SK-N-SH (cell line): ENCODE data around the gene DMD. TPM values are rescaled to one million over a fixed set of nuclear protein-coding genes. Genes with fewer than 3 reads are reported as not detected.

Experiments used
- CTCF ChIA-PET: fragments of 300-600, 350-600 bp; formaldehyde crosslinking; extraction: SDS; loops from one replicate; lab custom pipeline; 2021; lab: Yijun Ruan, JAX
- POLR2A ChIA-PET: fragments of 350-600 bp; sonication (Branson Sonifier 250); formaldehyde crosslinking; extraction: SDS; loops from one replicate; lab custom pipeline; 2020; ENCODE audit warnings: antibody characterized with exemption, inconsistent platforms; lab: Yijun Ruan, JAX
- DNase-seq: peaks from one replicate; pipeline ENCODE4 v3.0.0; 2012
- H2AFZ ChIP-seq: fragments of 200-600 bp; sonication (generic); 2 replicates; pipeline ENCODE4 v1.8.1; 2016; ENCODE audit warnings: antibody characterized with exemption, mild to moderate bottlenecking, low read depth
- H3F3A ChIP-seq: fragments of 200-600 bp; sonication (generic); replicated peaks from 2 replicates; pipeline ENCODE3; 2016; ENCODE audit warnings: antibody characterized with exemption, mild to moderate bottlenecking; ENCODE audit not compliant: insufficient read depth
- H3K27ac ChIP-seq, 2 experiments: fragments of 200-500 bp in 1 of 2; fragments of 200-600 bp in 1 of 2; sonication (Bioruptor generic) in 1 of 2; sonication (generic), shearing (Covaris generic) in 1 of 2; 2 replicates each; pipeline versions ENCODE4 v1.5.1 to v1.6.1; 2014 to 2016; ENCODE audit warnings: low read depth in 2 of 2, inconsistent platforms in 1 of 2, low read length in 1 of 2, mild to moderate bottlenecking in 1 of 2, mixed read lengths in 1 of 2
- H3K27me3 ChIP-seq: fragments of 200-600 bp; sonication (generic), shearing (Covaris generic); 2 replicates; pipeline ENCODE4 v1.6.1; 2016; ENCODE audit warnings: mixed run types; ENCODE audit not compliant: insufficient read depth
- H3K36me3 ChIP-seq, 2 experiments: fragments of 200-500 bp in 1 of 2; fragments of 200-600 bp in 1 of 2; sonication (Bioruptor generic) in 1 of 2; sonication (generic) in 1 of 2; replicated peaks in 1 of 2; 2 replicates each; pipeline versions ENCODE3 to v1.5.1; 2014 to 2016; ENCODE audit warnings: low read length in 1 of 2, mild to moderate bottlenecking in 1 of 2; ENCODE audit not compliant: insufficient read depth in 2 of 2, control insufficient read depth in 1 of 2
- H3K4me1 ChIP-seq, 2 experiments: fragments of 200-500 bp in 1 of 2; fragments of 200-600 bp in 1 of 2; sonication (Bioruptor generic) in 1 of 2; sonication (generic), shearing (Covaris generic) in 1 of 2; 2 replicates each; pipeline versions ENCODE4 v1.5.1 to v1.6.1; 2014 to 2016; ENCODE audit warnings: low read depth in 1 of 2, low read length in 1 of 2, mixed run types in 1 of 2; ENCODE audit not compliant: insufficient read depth in 2 of 2, control insufficient read depth in 1 of 2
- H3K4me2 ChIP-seq: fragments of 200-600 bp; sonication (generic), shearing (Covaris generic); 2 replicates; pipeline ENCODE4 v1.6.1; 2017; ENCODE audit warnings: mixed run types
- H3K4me3 ChIP-seq, 2 experiments: fragments of 200-500 bp in 1 of 2; fragments of 200-600 bp in 1 of 2; sonication (Bioruptor generic) in 1 of 2; sonication (generic), shearing (Covaris generic) in 1 of 2; 2 replicates each; pipeline versions ENCODE4 v1.5.1 to v1.8.1; 2014 to 2016; ENCODE audit warnings: low read depth in 2 of 2, inconsistent platforms in 1 of 2, low read length in 1 of 2, mild to moderate bottlenecking in 1 of 2, mixed read lengths in 1 of 2, moderate library complexity in 1 of 2
- H3K79me2 ChIP-seq: fragments of 200-600 bp; sonication (generic); 2 replicates; pipeline ENCODE4 v1.8.1; 2017; ENCODE audit warnings: mild to moderate bottlenecking; ENCODE audit not compliant: insufficient read depth
- H3K9ac ChIP-seq: fragments of 200-600 bp; sonication (generic); 2 replicates; pipeline ENCODE4 v1.6.1; 2017; ENCODE audit warnings: mixed run types
- H3K9me2 ChIP-seq: fragments of 200-600 bp; sonication (generic); 2 replicates; pipeline ENCODE4 v1.6.1; 2017; ENCODE audit warnings: mixed run types
- H3K9me3 ChIP-seq: fragments of 200-600 bp; sonication (generic); 2 replicates; pipeline ENCODE4 v1.6.1; 2017; ENCODE audit warnings: mixed run types, mild to moderate bottlenecking, moderate library complexity
- H4K20me1 ChIP-seq: fragments of 200-600 bp; sonication (generic); 2 replicates; pipeline ENCODE4 v1.6.1; 2017; ENCODE audit warnings: mild to moderate bottlenecking, mixed run types; ENCODE audit not compliant: insufficient read depth
- CHD2 ChIP-seq: fragments of 150-350 bp; IDR thresholded peaks from 2 replicates; pipeline ENCODE4 v1.6.1; 2018; ENCODE audit warnings: low read length; ENCODE audit not compliant: partially characterized antibody
- EP300 ChIP-seq, 2 experiments: IDR thresholded peaks; 2 replicates each; pipeline versions ENCODE4 v1.4.0 to v1.6.1; 2012; ENCODE audit warnings: borderline replicate concordance in 1 of 2, low read depth in 1 of 2, low read length in 1 of 2
- FOSL2 ChIP-seq: IDR thresholded peaks from 2 replicates; pipeline ENCODE4 v1.4.0; 2012; ENCODE audit warnings: low read depth, mild to moderate bottlenecking, moderate library complexity, borderline replicate concordance
- JUND ChIP-seq: IDR thresholded peaks from 2 replicates; pipeline ENCODE4 v1.4.0; 2012
- NFIC ChIP-seq: IDR thresholded peaks from 2 replicates; pipeline ENCODE4 v1.4.0; 2012; ENCODE audit warnings: borderline replicate concordance
- POLR2AphosphoS5 ChIP-seq: IDR thresholded peaks from 2 replicates; pipeline ENCODE4 v1.6.1; 2012; ENCODE audit warnings: low read depth, low read length
- RAD21 ChIP-seq: IDR thresholded peaks from 2 replicates; pipeline ENCODE4 v1.6.1; 2012; ENCODE audit warnings: mild to moderate bottlenecking, low read length
- RFX5 ChIP-seq: IDR thresholded peaks from 2 replicates; pipeline ENCODE4 v1.6.1; 2012; ENCODE audit warnings: mild to moderate bottlenecking, improper control_type of control experiment, low read length
- SIN3A ChIP-seq: IDR thresholded peaks from 2 replicates; pipeline ENCODE4 v1.6.1; 2012; ENCODE audit warnings: low read depth, mild to moderate bottlenecking, low read length, moderate library complexity, borderline replicate concordance
- TAF1 ChIP-seq: IDR thresholded peaks from 2 replicates; pipeline ENCODE4 v1.6.1; 2012; ENCODE audit warnings: low read depth, mild to moderate bottlenecking, low read length, moderate library complexity, borderline replicate concordance
- TCF12 ChIP-seq: IDR thresholded peaks from 2 replicates; pipeline ENCODE4 v1.4.0; 2012
- WGBS: methylation state at CpG from one replicate; pipeline ENCODE4 v1.1.6; 2017; ENCODE audit warnings: low lambda C conversion rate; 5-methylcytosine and 5-hydroxymethylcytosine counted together
- polyA plus RNA-seq, 3 experiments: library from polyadenylated mRNA; depleted of rRNA; stranded (reverse); fragments of >200 nt; gene quantifications; 2 replicates each; pipeline ENCODE4 v1.2.3, GENCODE V29; 2012
- TF ChIP-seq, protein P1 (sequence below): IDR thresholded peaks from 2 replicates; pipeline ENCODE4 v1.4.0; 2012; ENCODE audit warnings: low read depth, borderline replicate concordance
- TF ChIP-seq, protein P2 (sequence below): IDR thresholded peaks from 2 replicates; pipeline ENCODE4 v1.4.0; 2012; ENCODE audit warnings: low read depth
- TF ChIP-seq, protein P3 (sequence below): fragments of 150-350 bp; IDR thresholded peaks from 2 replicates; pipeline ENCODE4 v1.6.1; 2016; ENCODE audit warnings: mild to moderate bottlenecking, low read depth, low read length
- TF ChIP-seq, protein P4 (sequence below): fragments of 200-600 bp; sonication (generic); IDR thresholded peaks from 2 replicates; pipeline ENCODE4 v1.6.1; 2017; ENCODE audit warnings: antibody characterized with exemption, mild to moderate bottlenecking, moderate library complexity
- TF ChIP-seq, protein P5 (sequence below): IDR thresholded peaks from 2 replicates; pipeline ENCODE4 v1.4.0; 2012; ENCODE audit warnings: low read depth, borderline replicate concordance

DMD gene
- polyA plus RNA-seq, 1 of the 3 experiments (the other 2 are of a cell fraction): 3.9 TPM

DNA sequence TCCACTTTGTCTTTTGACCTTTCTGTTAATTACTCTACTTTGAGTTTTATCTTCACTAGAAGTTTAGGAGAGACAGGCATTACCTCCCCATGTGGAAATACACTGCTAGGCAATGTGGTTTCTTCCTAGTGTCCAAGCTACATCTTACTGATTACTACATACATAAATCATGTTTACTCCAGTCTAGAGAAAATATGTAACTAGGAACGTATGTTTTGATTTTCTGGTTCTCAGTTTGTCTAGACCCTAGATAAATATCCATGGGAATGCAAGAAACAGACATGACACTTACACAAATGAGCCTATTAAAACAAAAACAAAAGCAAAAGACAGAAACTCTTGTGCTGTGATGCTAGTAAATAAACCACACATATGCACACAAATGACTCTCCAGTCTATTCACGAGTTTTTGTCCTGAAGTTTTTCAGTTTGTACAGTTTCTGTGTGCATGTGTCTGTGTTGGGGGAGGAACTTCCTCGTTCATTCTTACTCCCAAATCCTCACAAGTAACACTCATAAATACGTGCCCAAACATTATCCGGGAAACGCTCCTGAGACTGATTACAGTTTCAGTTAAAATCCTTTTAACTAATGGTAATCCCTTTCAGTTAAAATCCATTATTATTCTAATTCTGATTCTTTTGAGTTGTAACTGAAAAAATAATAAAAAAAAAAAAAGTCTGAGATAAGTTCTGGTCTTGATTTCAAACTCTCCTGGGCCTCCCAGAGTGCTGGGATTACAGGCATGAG is 1856.0 kb downstream of the DMD start:
- Histone ChIP-seq H3K4me1 (no peaks in the 10 kb centered on the region), H3K36me3 (no peaks in the 10 kb centered on the region), H3K4me2 (no peak overlapping the region), H3K27me3 (no peaks in the 10 kb centered on the region), H3K27ac (no peak overlapping the region), H3K9ac (no peak overlapping the region), H3K9me3 (no peaks in the 10 kb centered on the region), H3K9me2 (no peaks in the 10 kb centered on the region), H3K79me2 (no peaks in the 10 kb centered on the region), H3F3A (peaks cover 6% of the 10 kb centered on the region)
- 48% methylated on average over 6 of the region's 6 CpGs for WGBS
- DNase-seq: no peak
- no peak for TF ChIP-seq POLR2AphosphoS5
- TF ChIP-seq FOSL2: no peak
- TF ChIP-seq, all 33 proteins: peak for 0
- ChIA-PET CTCF (interaction anchor here (0.8 kb wide), 1 partner anchor 69 kb away, joined by 3 read pairs; no protein-coding TSS in a partner anchor), POLR2A (no interaction called here)
- H4K20me1 ChIP-seq: no peaks in the 10 kb centered on the region
- H3K4me3 ChIP-seq: no peak overlapping the region
- H2AFZ ChIP-seq: no peak overlapping the region

DNA sequence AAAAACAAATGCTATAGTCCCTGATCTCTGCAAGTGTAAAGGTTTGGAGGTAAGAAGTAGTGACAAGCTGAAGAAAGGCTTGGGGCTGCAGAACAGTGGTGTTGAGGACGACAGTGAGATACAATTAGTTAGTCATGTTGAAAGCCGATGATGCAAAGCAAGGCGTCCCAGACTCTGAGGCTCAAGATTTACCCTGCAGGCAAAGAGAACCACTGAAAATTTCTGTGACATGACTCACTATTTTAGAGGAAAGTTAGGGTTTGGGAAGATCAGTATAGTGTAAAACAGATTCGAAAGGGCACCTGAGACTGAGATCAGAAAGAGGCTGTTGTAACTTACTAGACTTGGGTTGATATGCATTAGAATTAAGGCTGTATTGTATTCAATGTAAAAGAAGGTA is 1858.3 kb downstream of the DMD start:
- CTCF ChIA-PET: no interaction called here

DNA sequence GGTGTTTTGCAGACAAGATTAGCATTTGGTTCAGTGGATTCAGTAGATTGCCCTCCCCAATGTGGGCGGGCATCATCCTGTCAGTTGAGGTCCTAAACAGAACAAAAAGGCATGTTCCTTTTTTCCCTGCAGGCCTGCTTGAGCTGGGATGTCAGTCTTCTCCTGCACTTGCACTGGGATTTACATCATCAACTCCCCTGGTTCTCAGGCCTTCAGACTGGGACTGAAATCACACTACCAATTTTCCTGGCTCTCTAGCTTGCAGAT is 1860.6 kb downstream of the DMD start:
- ChIA-PET POLR2A (no interaction called here), CTCF (no interaction called here)
- Histone ChIP-seq H3K9me3 (no peaks in the 10 kb centered on the region), H3K9ac (no peak overlapping the region), H3K36me3 (no peaks in the 10 kb centered on the region), H3K27ac (no peak overlapping the region), H3K4me3 (no peak overlapping the region), H2AFZ (no peak overlapping the region), H3K79me2 (no peaks in the 10 kb centered on the region), H3K4me1 (no peaks in the 10 kb centered on the region), H3K27me3 (no peaks in the 10 kb centered on the region), H3K4me2 (no peak overlapping the region), H3K9me2 (no peaks in the 10 kb centered on the region), H3F3A (peaks cover 6% of the 10 kb centered on the region), H4K20me1 (no peaks in the 10 kb centered on the region)
- no peak for DNase-seq
- WGBS: 40% methylated on average over 1 of the region's 1 CpG
- TF ChIP-seq, protein P1, sequence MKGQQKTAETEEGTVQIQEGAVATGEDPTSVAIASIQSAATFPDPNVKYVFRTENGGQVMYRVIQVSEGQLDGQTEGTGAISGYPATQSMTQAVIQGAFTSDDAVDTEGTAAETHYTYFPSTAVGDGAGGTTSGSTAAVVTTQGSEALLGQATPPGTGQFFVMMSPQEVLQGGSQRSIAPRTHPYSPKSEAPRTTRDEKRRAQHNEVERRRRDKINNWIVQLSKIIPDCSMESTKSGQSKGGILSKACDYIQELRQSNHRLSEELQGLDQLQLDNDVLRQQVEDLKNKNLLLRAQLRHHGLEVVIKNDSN: no peak
- no peak for TF ChIP-seq TCF12
- TF ChIP-seq, protein P2, sequence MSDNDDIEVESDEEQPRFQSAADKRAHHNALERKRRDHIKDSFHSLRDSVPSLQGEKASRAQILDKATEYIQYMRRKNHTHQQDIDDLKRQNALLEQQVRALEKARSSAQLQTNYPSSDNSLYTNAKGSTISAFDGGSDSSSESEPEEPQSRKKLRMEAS: no peak
- no peak for TF ChIP-seq RAD21
- no peak for TF ChIP-seq NFIC
- no peak for TF ChIP-seq TAF1
- no peak for TF ChIP-seq EP300 (IDR thresholded peaks at IDR 0.05; ENCODE audit: borderline replicate concordance in 1 of 2, low read depth in 1 of 2, low read length in 1 of 2)
- TF ChIP-seq, protein P3, sequence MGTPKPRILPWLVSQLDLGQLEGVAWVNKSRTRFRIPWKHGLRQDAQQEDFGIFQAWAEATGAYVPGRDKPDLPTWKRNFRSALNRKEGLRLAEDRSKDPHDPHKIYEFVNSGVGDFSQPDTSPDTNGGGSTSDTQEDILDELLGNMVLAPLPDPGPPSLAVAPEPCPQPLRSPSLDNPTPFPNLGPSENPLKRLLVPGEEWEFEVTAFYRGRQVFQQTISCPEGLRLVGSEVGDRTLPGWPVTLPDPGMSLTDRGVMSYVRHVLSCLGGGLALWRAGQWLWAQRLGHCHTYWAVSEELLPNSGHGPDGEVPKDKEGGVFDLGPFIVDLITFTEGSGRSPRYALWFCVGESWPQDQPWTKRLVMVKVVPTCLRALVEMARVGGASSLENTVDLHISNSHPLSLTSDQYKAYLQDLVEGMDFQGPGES: no peak
- no peak for TF ChIP-seq JUND
- TF ChIP-seq CHD2: no peak
- no peak for TF ChIP-seq RFX5
- no peak for TF ChIP-seq SIN3A
- TF ChIP-seq, protein P4, sequence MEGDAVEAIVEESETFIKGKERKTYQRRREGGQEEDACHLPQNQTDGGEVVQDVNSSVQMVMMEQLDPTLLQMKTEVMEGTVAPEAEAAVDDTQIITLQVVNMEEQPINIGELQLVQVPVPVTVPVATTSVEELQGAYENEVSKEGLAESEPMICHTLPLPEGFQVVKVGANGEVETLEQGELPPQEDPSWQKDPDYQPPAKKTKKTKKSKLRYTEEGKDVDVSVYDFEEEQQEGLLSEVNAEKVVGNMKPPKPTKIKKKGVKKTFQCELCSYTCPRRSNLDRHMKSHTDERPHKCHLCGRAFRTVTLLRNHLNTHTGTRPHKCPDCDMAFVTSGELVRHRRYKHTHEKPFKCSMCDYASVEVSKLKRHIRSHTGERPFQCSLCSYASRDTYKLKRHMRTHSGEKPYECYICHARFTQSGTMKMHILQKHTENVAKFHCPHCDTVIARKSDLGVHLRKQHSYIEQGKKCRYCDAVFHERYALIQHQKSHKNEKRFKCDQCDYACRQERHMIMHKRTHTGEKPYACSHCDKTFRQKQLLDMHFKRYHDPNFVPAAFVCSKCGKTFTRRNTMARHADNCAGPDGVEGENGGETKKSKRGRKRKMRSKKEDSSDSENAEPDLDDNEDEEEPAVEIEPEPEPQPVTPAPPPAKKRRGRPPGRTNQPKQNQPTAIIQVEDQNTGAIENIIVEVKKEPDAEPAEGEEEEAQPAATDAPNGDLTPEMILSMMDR: no peak
- TF ChIP-seq, protein P5, sequence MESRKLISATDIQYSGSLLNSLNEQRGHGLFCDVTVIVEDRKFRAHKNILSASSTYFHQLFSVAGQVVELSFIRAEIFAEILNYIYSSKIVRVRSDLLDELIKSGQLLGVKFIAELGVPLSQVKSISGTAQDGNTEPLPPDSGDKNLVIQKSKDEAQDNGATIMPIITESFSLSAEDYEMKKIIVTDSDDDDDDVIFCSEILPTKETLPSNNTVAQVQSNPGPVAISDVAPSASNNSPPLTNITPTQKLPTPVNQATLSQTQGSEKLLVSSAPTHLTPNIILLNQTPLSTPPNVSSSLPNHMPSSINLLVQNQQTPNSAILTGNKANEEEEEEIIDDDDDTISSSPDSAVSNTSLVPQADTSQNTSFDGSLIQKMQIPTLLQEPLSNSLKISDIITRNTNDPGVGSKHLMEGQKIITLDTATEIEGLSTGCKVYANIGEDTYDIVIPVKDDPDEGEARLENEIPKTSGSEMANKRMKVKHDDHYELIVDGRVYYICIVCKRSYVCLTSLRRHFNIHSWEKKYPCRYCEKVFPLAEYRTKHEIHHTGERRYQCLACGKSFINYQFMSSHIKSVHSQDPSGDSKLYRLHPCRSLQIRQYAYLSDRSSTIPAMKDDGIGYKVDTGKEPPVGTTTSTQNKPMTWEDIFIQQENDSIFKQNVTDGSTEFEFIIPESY: no peak

More for the DNA sequence above, 1858.3 kb downstream of the DMD start:
- H3K4me2 ChIP-seq: no peak overlapping the region
- no peak overlapping the region for H3K4me3 ChIP-seq
- H3K79me2 ChIP-seq: no peaks in the 10 kb centered on the region
- DNase-seq: no peak
- H3K9me2 ChIP-seq: no peaks in the 10 kb centered on the region
- no peaks in the 10 kb centered on the region for H3K4me1 ChIP-seq
- POLR2A ChIA-PET: no interaction called here
- no peak overlapping the region for H3K27ac ChIP-seq
- H3K9me3 ChIP-seq: no peaks in the 10 kb centered on the region
- H3K36me3 ChIP-seq: no peaks in the 10 kb centered on the region
- H3K27me3 ChIP-seq: no peaks in the 10 kb centered on the region
- H3F3A ChIP-seq: peaks cover 6% of the 10 kb centered on the region
- H4K20me1 ChIP-seq: no peaks in the 10 kb centered on the region
- WGBS: 1% methylated on average over 4 of the region's 4 CpGs
- H3K9ac ChIP-seq: no peak overlapping the region
- H2AFZ ChIP-seq: no peak overlapping the region
- no peak for TF ChIP-seq POLR2AphosphoS5
- no peak for TF ChIP-seq NFIC
